Transverse colon (tissue), 4 donors: ENCODE measurements around the gene MKI67. TPM values are rescaled to one million over a fixed set of nuclear protein-coding genes. Genes with fewer than 3 reads are reported as not detected.

ENCODE experiments used
- DNase-seq: peaks from one replicate; pipeline ENCODE4 v3.0.0-alpha.2; 2019
- H3K27ac ChIP-seq, 4 donors: fragments of 200-600 bp; sonication (generic); 2 replicates each; pipeline ENCODE4 v1.5.1; 2016 to 2018; ENCODE audit warnings: inconsistent platforms in 4 of 4
- H3K27me3 ChIP-seq: fragments of 200-600 bp; sonication (generic); 2 replicates; pipeline ENCODE4 v1.5.1; 2017; ENCODE audit warnings: inconsistent platforms
- H3K36me3 ChIP-seq, 4 donors: fragments of 200-600 bp; sonication (generic); 2 replicates each; pipeline ENCODE4 v1.5.1; 2017 to 2019; ENCODE audit warnings: inconsistent platforms in 4 of 4
- H3K4me1 ChIP-seq, 4 donors: fragments of 200-600 bp; sonication (generic); 2 replicates each; pipeline ENCODE4 v1.5.1; 2017 to 2020; ENCODE audit warnings: inconsistent platforms in 4 of 4
- H3K4me3 ChIP-seq, 4 donors: fragments of 200-600 bp; sonication (generic); 1 replicate in 1 of 4; 2 replicates in 3 of 4; pipeline versions ENCODE4 v1.5.1 to v1.6.1; 2017 to 2019; ENCODE audit warnings: inconsistent platforms in 4 of 4
- H3K9me3 ChIP-seq, 2 donors: fragments of 200-600 bp; sonication (generic); 2 replicates each; pipeline ENCODE4 v1.5.1; 2017 to 2019; ENCODE audit warnings: inconsistent platforms in 2 of 2
- EP300 ChIP-seq: sonication (generic); formaldehyde crosslinking; IDR thresholded peaks from one replicate; pipeline ENCODE4 v1.6.1; 2017; ENCODE audit warnings: antibody characterized with exemption, low read depth
- POLR2A ChIP-seq: fragments of 450-650 bp; IDR thresholded peaks from one replicate; pipeline ENCODE4 v1.6.1; 2016; ENCODE audit warnings: antibody characterized with exemption, mild to moderate bottlenecking, moderate library complexity
- POLR2AphosphoS5 ChIP-seq, 3 donors: sonication (generic); formaldehyde crosslinking; IDR thresholded peaks; one replicate each; pipeline ENCODE4 v1.6.1; 2016; ENCODE audit warnings: antibody characterized with exemption in 3 of 3
- WGBS, 2 donors: methylation state at CpG; one replicate each; pipeline ENCODE4 v1.1.5; 2018; ENCODE audit warnings: low coverage in 1 of 2; 5-methylcytosine and 5-hydroxymethylcytosine counted together
- in situ Hi-C, 4 donors: fragments of 200-750 bp; cut with MboI; loops; one replicate each; pipeline versions ENCODE4 v1.15.0 to v1.15.1; 2017; ENCODE audit warnings: low sequenced_read_pairs in 3 of 4, low pct_ligation_motif_present in 1 of 4, low pct_unique_long_range_greater_than_20kb in 1 of 4
- intact Hi-C: fragments of 100-400 bp; cut with DNase I; formaldehyde crosslinking; loops from one replicate; pipeline ENCODE4 v1.15.1; 2023; ENCODE audit warnings: low total_unique reads
- total RNA-seq, 4 donors: library from RNA; depleted of rRNA; stranded (reverse); fragments of >200 nt; gene quantifications; one replicate each; pipeline ENCODE4 v1.1.0, GENCODE V29; 2016
- TF ChIP-seq, protein P1 (sequence below), 5 experiments: fragments of 200-600 bp in 3 of 5; fragments of 450-650 bp in 2 of 5; sonication (generic) in 3 of 5; IDR thresholded peaks; 1 replicate in 2 of 5; 2 replicates in 3 of 5; pipeline ENCODE4 v1.5.1; 2016 to 2017; ENCODE audit warnings: antibody characterized with exemption in 5 of 5, inconsistent platforms in 3 of 5, mild to moderate bottlenecking in 2 of 5, moderate library complexity in 1 of 5

Gene MKI67
- total RNA-seq, 4 donors from 2014 or later = 4.5 to 40.8 (median 8.4) TPM

DNA sequence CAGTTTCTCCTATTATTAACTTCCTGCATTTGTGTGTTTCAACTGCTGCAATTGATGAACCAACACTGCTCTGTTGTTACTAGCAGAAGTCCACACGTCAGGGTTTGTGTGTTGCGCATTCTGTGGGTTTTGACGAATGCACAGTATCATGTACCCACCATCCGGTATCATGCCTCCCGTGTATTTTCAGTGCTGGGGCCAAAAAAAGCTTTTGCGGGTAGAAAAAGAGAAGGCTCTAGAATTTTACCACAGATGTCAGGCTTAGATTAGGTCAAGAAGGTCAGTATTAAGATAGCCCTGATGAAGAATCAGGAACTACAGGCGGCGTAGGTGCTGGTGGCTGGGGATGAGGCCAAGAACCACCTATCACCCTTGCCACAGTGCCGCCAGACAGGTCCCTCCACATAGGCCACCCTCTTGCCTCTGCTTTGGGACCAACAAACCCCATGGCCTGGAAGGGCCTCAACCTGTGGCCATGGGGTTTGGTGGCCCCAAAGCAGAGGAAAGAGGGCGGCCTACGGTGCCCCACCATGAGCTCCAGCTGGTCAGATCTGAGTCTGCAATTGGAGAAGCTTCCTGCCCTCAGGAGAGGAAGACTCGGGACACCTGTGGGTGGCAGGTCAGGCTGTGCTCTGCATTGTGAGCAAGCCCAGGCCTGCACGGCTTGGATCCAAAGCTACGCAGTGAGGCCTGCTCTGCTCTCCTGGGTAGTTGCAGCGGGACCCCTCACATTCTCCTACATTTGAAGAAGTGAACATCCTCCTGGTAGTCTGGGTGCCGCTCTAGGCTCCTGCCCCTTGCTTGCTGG lies 71.9 kb downstream of the MKI67 start:
- DNase-seq = peak; percentile 17
- H3K36me3 ChIP-seq = no peaks in the 10 kb centered on the region
- no peak overlapping the region for H3K4me3 ChIP-seq
- no peaks in the 10 kb centered on the region for H3K9me3 ChIP-seq
- WGBS, 2 donors = 91 to 100% methylated on average over 1 to 16 of the region's 16 CpGs
- TF ChIP-seq EP300 = peak; percentile 45
- TF ChIP-seq, protein P1, sequence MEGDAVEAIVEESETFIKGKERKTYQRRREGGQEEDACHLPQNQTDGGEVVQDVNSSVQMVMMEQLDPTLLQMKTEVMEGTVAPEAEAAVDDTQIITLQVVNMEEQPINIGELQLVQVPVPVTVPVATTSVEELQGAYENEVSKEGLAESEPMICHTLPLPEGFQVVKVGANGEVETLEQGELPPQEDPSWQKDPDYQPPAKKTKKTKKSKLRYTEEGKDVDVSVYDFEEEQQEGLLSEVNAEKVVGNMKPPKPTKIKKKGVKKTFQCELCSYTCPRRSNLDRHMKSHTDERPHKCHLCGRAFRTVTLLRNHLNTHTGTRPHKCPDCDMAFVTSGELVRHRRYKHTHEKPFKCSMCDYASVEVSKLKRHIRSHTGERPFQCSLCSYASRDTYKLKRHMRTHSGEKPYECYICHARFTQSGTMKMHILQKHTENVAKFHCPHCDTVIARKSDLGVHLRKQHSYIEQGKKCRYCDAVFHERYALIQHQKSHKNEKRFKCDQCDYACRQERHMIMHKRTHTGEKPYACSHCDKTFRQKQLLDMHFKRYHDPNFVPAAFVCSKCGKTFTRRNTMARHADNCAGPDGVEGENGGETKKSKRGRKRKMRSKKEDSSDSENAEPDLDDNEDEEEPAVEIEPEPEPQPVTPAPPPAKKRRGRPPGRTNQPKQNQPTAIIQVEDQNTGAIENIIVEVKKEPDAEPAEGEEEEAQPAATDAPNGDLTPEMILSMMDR (IDR thresholded peaks at IDR 0.05) = no peak
- H3K4me1 ChIP-seq = no peaks in the 10 kb centered on the region
- in situ Hi-C loops (no loop called here), intact Hi-C loops (no loop called here)
- no peaks in the 10 kb centered on the region for H3K27me3 ChIP-seq
- H3K27ac ChIP-seq = peak overlapping the region in 1 of 4 donors; percentile 22

DNA sequence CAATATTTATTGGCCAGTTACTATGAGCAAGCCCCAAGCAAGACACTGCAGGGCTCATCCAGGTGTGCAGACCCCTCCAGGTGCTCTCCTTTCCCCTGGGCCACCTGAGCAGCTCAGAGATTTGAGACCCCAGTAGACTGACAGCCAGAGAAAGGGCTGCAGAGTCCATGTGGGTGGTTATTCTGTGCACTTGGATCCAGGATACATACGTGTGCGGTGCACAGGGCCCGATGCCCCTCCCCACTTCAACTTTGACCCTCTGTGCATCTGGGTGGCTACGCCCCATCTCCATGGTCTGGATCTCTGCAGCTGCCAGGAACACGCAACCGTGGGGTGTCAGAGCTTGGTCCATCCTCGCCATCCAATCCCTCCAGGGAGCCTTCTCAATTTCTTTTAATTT lies 72.9 kb downstream of the MKI67 start:
- Histone ChIP-seq H3K9me3 (no peaks in the 10 kb centered on the region), H3K27ac (no peak overlapping the region), H3K4me3 (no peak overlapping the region), H3K36me3 (no peaks in the 10 kb centered on the region), H3K27me3 (no peaks in the 10 kb centered on the region), H3K4me1 (peaks cover 0 to 8% (median 1%) of the 10 kb centered on the region in 4 donors)
- intact Hi-C loops = no loop called here
- 96 to 97% methylated on average over 5 to 7 of the region's 7 CpGs for WGBS, 2 donors
- in situ Hi-C loops = no loop called here
- TF ChIP-seq EP300 = no peak
- no peak for TF ChIP-seq POLR2AphosphoS5 (IDR thresholded peaks at IDR 0.05)
- TF ChIP-seq, protein P1 (IDR thresholded peaks at IDR 0.05) = no peak
- no peak for TF ChIP-seq POLR2A
- peak; percentile 3 for DNase-seq

DNA sequence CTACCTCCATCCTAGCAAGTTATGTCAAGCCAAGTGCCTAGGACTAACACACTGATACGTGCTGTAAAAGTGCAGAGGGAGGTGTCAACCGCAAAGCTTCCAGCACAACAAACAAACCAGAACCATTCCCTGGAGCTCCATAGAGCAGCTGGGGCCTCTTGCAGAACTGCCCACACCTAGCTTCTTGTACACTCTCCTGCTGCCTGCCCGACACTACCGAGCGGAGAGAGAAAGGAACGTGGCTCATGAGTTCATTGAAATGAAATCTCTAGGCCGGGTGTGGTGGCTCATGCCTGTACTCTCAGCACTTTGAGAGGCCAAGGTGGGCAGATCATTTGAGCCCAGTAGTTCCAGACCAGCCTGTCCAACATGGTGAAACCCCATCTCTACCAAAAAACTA lies 73.5 kb downstream of the MKI67 start:
- Histone ChIP-seq H3K36me3 (no peaks in the 10 kb centered on the region), H3K27me3 (no peaks in the 10 kb centered on the region), H3K4me1 (peaks cover 3 to 14% (median 6%) of the 10 kb centered on the region in 4 donors), H3K9me3 (no peaks in the 10 kb centered on the region), H3K4me3 (no peak overlapping the region), H3K27ac (no peak overlapping the region)
- TF ChIP-seq, protein P1 (IDR thresholded peaks at IDR 0.05) = no peak
- TF ChIP-seq POLR2AphosphoS5 (IDR thresholded peaks at IDR 0.05) (no peak), EP300 (no peak), POLR2A (no peak)
- DNase-seq = peak; percentile 5
- in situ Hi-C loops (no loop called here), intact Hi-C loops (no loop called here)
- 88 to 93% methylated on average over 5 to 7 of the region's 7 CpGs for WGBS, 2 donors

DNA sequence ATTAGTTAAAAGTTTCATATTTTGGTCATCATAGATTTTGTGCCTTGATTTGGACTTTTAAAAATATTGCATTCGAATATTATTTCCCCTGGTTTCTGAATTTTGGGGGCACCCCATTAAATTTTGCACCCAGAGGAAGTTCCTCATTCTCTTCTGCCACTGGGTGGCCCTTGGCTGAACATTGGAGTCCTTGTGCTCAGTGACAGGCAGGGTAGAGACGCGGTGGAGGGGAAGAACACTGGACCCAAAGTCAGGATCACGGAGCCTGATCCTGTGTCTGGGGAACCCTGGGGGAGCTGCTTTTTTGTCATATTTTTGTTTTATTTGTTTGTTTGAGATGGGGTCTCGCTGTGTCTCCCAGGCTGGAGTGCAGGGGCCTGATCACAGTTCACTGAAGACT lies 74.7 kb downstream of the MKI67 start:
- intact Hi-C loops = no loop called here
- 92 to 97% methylated on average over 4 to 5 of the region's 5 CpGs for WGBS, 2 donors
- in situ Hi-C loops = no loop called here
- H3K4me3 ChIP-seq = no peak overlapping the region
- TF ChIP-seq POLR2AphosphoS5 (IDR thresholded peaks at IDR 0.05) (no peak), POLR2A (no peak), EP300 (no peak)
- TF ChIP-seq, protein P1 (IDR thresholded peaks at IDR 0.05) = no peak
- H3K27me3 ChIP-seq = no peaks in the 10 kb centered on the region
- no peaks in the 10 kb centered on the region for H3K36me3 ChIP-seq
- peak overlapping the region in 3 of 4 donors; percentile 28 to 57 (median 32) for H3K27ac ChIP-seq
- peaks cover 3 to 25% (median 12%) of the 10 kb centered on the region in 4 donors for H3K4me1 ChIP-seq
- H3K9me3 ChIP-seq = no peaks in the 10 kb centered on the region
- DNase-seq = no peak
